NCI-H460 (cell line): ENCODE results near the gene FICD. TPM values are rescaled to one million over a fixed set of nuclear protein-coding genes. Genes with fewer than 3 reads are reported as not detected.
"Not testable (repeated sequence)": the region's sequence is repeated elsewhere in the genome, so short reads cannot be mapped to it uniquely, and the experiment has no call there.

Source experiments
- DNase-seq: peaks from one replicate; pipeline ENCODE4 v3.0.0-alpha.2; 2016; ENCODE audit warnings: low read depth; ENCODE audit errors: extremely low read depth
- polyA plus RNA-seq: library from polyadenylated mRNA; depleted of rRNA; stranded (reverse); fragments of >200 nt; gene quantifications from 2 replicates; pipeline ENCODE4 v1.2.3, GENCODE V29; 2014; cell fraction: nucleus; rRNA removed
- total RNA-seq: library from RNA; depleted of rRNA; stranded (reverse); fragments of >200 nt; shearing (Covaris generic); gene quantifications from 2 replicates; pipeline ENCODE4 v1.2.3, GENCODE V29; 2014; rRNA removed

Gene FICD
- total RNA-seq = 6.3 and 7.2 TPM in 2 replicates
- 2.1 and 6.1 TPM in 2 replicates for polyA plus RNA-seq

- peak; percentile 99 for DNase-seq
These were observed at the start of gene FICD for GRCh38 chr12:108514973-108515814. FICD (plus strand) TSS chr12:108515277; CDS start chr12:108516973, 1,696 bp downstream.

- no peak for DNase-seq
These were observed 49.7 kb upstream of the FICD start for GRCh38 chr12:108465417-108465816.

DNA sequence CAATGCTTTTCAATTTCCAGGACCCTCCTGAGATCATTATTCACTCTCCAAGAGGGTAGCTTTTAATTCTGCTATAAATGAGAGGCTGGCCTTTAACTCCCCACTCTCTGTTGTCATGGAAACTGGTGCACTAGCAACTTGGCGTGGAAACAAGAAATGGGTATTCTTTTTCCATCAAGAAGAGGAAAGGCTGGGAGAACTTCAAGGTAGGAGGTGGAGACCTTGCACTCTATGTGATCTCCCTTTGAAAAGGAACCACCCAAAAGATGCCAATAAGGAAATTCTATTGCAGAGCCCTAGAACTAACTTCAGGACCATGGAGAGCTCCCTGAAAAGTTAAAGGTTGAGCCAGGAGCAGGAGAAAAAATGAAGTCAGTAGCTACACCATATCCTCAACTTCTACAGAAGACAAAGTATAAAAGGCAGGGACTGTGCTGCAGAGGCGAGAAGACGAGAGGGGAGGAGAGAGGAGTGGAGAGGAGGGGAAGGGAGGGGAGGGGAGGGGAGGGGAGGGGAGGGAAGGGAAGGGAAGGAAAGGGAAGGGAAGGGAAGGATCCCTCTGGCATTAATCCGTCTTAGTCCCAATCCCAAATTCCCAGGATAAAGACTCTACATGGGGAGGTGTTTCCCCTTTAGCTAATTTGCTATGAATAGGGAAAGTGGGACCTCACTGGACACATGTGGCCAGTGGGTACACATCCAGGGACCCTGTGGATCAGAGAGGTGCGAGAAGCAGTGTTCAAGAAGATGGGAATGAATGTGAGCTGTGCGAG, 46.7 kb upstream of the FICD start:
- DNase-seq = peak; percentile 46

DNA sequence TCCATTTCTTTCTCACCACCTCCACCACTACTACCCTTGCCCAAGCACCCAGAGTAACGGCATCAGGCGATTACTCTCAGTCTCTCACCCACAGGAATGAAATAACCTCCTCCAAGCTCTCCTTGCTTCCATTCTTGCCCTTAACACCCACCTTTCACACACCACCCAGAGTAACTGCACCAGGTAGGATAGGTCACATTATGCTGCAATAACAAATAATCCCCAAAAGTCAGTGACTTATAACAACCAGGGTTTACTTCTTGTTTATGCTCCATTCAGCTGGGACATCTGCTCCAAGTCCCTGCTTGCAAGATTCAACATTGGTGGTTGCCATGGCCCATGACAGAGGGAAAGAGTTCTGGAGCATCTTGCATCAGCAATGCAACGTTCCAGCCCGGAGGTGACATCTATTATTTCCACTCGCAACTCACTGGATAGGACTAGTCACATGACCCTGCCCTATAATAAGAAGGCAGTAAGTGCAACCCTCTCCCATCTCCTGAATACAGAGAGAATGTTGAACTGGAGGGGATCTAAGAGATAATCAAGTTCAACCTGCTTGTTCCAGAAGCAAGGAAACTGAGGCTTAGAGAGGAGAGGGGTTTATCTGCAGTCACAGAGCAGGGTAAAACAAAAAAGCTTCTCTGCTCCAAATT, 41.5 kb upstream of the FICD start:
- DNase-seq = no peak

- no peak for DNase-seq
These were observed 39.7 kb upstream of the FICD start for GRCh38 chr12:108475396-108475795.

DNA sequence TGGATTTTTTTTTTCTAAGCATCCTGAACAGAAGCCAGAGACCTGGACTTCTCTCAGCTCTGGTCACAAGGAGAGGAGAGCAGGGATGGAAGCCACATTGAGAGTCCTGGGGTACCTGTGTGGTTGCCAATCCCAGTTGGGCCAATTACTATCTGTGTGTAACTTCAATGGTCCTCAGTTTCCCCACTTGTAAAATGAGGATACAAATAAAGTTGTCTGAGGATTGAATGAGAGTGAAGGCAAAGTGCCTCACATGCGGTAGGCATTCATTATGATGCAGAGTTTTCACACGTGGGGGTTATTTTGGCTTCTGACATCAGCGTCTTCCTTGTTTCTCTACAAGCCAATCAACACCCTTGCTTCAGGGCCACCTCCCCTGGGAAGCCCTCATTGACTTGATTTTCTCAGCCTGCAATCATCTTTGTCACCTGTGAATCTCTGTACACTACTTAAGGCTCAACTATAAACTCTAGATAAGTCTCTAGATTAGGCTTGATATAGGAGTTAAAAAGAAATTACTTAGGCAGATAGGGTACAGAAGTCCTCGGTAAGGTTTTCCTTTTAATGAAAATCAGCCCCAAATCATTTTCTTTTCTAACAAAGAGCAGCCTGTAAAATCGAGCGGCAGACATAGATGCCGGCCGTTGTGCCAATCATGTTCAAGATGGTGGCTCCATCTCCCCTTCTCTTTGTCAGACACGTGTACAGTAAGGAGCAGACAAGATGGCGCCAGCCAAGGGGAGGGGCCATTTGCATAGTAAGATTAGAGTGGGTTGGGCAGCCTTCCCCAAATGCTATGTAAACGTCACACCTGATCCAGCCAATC, 37.8 kb upstream of the FICD start:
- DNase-seq = no peak

- no peak for DNase-seq
These were observed 37.2 kb upstream of the FICD start for GRCh38 chr12:108477881-108478259.

GRCh38 chr12:108478611-108479206, 36.4 kb upstream of the FICD start:
- no peak for DNase-seq

DNA sequence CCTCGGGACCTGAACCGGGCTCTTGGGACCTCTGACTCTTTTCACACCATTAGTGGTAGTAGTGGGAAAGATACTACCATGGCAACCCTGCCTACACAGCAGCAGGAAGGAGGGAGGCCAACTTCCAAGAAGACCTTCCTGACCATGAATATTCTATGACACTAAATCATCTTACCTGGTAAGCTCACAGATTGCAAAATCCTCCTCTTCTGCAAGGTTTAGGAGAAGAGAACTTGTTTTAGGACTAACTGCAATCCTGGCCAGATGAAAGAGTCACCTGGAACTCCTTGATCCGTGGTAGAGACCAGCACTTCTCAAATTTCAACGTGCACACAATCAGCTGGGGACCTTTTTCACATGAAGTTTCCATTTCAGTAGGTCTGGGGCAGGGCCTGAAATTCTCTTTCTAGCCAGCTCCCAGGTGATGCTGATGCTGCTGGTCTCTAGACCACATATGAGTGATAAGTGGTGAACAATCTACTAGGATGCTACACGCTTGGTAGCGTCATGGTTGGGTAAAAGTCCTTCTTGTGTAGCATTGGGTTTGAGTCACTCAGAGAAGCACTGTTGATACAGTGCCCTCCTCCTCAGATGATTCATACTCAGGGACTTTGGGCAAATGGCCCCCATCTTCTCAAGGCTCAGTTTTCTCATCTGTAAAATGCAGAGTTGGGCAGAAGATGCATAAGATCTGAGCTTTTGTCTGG, 35.6 kb upstream of the FICD start:
- no peak for DNase-seq

GRCh38 chr12:108482717-108483212, 32.3 kb upstream of the FICD start:
- peak; percentile 22 for DNase-seq

DNA sequence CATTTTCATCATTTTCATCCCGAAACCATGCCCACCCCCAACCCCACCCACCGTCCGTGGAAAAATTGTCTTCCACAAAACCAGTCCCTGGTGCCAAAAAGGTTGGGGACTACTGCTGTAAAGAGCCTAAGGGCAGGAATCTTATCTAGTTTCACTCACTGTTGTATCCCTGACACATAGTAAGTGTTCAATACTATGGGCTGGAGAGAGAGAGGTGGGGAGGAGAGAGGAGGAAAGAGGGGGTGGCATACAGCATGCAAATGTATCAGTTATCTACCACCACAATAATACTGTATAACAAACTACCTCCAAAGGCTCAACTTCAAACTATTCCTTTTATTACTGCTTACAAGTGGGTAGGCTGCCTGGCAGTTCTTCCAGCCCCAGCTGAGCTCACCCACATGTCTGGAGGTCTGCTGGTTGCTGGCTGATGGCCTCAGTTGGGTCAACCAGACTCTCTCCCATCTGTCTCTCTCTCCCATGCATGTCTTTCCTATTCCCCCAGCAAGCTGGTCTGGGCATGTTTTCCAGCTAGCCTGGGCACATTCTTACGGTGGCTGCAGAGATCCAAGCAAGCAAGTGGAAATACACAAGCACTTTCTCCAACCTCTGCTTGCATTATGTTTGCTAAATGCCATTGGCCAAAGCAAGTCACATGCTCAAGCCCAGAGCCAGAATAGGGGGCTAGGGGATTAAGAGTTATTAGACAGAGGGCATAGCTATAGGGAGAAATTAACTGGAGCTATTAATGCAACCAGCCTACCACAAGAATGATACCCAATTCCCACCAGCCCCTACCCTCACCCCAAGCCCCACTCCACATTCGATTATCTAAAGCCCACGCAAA, 31.6 kb upstream of the FICD start:
- DNase-seq = no peak

DNA sequence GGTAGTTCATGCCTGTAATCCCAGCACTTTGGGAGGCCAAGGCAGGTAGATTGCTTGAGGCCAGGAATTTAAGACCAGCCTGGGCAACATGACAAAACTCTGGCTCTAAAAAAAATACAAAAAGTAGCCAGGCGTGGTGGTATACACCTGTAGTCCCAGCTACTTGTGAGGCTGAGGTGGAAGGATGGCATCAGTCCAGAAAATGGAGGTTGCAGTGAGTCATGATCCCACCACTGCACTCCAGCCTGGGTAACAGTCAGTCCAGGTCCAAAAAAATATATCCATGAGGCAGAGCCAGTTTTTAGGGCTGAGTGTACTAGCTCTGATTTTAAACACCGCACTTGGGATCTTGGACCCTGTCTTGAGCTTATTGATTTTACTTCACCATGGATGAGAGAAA, 30.6 kb upstream of the FICD start:
- no peak for DNase-seq

GRCh38 chr12:108484845-108485244, 30.2 kb upstream of the FICD start:
- DNase-seq = no peak

DNA sequence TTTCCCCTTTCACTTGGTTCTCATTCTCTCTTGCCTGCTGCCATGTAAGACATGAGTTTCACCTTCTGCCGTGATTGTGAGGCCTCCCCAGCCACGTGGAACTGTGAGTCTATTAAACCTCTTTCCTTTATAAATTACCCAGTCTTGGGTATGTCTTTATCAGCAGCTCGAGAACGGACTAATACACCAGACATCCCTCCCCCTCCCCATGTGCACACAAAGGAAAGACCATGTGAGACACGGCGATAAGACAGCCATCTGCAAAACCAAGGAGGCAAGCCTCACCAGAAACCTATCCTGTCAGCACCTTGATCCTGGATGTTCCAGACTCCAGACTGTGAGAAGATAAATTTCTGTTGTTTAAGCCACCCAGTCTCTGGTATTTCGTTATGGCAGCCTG, 29.7 kb upstream of the FICD start:
- DNase-seq = not testable (repeated sequence)

GRCh38 chr12:108487029-108487428, 28.0 kb upstream of the FICD start:
- DNase-seq = not testable (repeated sequence)

- no peak for DNase-seq
These were observed 23.8 kb upstream of the FICD start for GRCh38 chr12:108491256-108491655.

DNA sequence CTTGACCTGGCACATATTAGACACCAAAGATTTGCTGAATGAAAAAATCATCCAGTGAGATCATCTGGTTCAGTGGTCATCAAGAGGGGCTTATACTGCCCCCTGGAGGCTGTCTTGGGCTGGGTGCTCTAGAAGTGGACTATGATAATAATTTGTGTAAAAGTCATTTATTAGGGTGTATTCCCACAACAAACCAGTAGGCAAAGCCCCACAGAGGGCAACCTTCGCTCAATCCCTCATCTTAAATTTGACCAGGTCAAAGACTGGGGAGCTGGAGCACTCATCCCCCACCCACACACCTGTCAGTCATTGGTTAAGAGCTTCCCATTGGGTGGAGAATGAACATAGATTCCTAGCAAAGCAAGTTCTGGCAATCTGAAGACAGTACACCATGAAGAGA, 20.0 kb upstream of the FICD start:
- DNase-seq = peak; percentile 49
